A549 (cell line): ENCODE data around the gene FADS6.

Experiments used
- HDAC2 ChIP-seq: fragments of 200-600 bp; sonication (generic); IDR thresholded peaks from 2 replicates; pipeline ENCODE4 v1.6.1; 2016
- JUN ChIP-seq, 2 experiments: fragments of >200 bp; sonication (Bioruptor Twin); formaldehyde crosslinking; IDR thresholded peaks; 2 replicates in 1 of 2; 3 replicates in 1 of 2; pipeline ENCODE4 v1.6.1; 2016 to 2017
- POLR2A ChIP-seq: IDR thresholded peaks from 2 replicates; pipeline ENCODE4 v1.6.1; 2012; ENCODE audit warnings: mild to moderate bottlenecking, low read length
- ZFP36 ChIP-seq: fragments of 450-650 bp; IDR thresholded peaks from 2 replicates; pipeline ENCODE4 v1.6.1; 2014; ENCODE audit warnings: borderline replicate concordance; ENCODE audit not compliant: partially characterized antibody
- TF ChIP-seq, protein P1 (sequence below): fragments of 250-450 bp; sonication (Bioruptor Pico); IDR thresholded peaks from 2 replicates; pipeline ENCODE4 v1.5.0; 2021; ENCODE audit warnings: mild to moderate bottlenecking, moderate library complexity, borderline replicate concordance
- TF ChIP-seq, protein P2 (sequence below): fragments of >200 bp; sonication (Bioruptor Twin); formaldehyde crosslinking; IDR thresholded peaks from 3 replicates; pipeline ENCODE4 v1.5.1; 2016

DNA sequence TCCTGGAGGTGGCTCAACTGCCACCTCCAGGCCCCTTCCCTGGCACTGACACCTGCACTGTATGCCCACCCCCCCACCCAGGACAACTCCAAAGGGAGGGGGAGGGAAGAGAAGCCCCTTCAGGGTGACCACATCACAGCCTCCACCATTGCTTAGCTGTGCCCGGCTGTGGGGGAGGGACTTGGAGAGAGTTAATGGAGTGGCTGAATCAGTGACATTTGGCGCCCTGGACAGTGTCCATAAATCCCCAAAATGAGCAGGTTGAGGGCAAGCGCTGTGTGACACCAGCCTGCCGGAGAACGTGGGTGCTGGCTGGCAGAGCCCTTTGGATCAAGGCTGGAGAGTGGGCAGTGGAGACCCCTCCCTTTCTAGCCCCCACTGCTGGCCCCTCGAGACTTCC lies 28.7 kb upstream of the FADS6 start:
- TF ChIP-seq, protein P1, sequence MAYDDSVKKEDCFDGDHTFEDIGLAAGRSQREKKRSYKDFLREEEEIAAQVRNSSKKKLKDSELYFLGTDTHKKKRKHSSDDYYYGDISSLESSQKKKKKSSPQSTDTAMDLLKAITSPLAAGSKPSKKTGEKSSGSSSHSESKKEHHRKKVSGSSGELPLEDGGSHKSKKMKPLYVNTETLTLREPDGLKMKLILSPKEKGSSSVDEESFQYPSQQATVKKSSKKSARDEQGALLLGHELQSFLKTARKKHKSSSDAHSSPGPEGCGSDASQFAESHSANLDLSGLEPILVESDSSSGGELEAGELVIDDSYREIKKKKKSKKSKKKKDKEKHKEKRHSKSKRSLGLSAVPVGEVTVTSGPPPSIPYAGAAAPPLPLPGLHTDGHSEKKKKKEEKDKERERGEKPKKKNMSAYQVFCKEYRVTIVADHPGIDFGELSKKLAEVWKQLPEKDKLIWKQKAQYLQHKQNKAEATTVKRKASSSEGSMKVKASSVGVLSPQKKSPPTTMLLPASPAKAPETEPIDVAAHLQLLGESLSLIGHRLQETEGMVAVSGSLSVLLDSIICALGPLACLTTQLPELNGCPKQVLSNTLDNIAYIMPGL (CRISPR knock-in tag) = no peak
- TF ChIP-seq HDAC2 = no peak
- TF ChIP-seq, protein P2, sequence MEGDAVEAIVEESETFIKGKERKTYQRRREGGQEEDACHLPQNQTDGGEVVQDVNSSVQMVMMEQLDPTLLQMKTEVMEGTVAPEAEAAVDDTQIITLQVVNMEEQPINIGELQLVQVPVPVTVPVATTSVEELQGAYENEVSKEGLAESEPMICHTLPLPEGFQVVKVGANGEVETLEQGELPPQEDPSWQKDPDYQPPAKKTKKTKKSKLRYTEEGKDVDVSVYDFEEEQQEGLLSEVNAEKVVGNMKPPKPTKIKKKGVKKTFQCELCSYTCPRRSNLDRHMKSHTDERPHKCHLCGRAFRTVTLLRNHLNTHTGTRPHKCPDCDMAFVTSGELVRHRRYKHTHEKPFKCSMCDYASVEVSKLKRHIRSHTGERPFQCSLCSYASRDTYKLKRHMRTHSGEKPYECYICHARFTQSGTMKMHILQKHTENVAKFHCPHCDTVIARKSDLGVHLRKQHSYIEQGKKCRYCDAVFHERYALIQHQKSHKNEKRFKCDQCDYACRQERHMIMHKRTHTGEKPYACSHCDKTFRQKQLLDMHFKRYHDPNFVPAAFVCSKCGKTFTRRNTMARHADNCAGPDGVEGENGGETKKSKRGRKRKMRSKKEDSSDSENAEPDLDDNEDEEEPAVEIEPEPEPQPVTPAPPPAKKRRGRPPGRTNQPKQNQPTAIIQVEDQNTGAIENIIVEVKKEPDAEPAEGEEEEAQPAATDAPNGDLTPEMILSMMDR = no peak
- TF ChIP-seq POLR2A = no peak
- TF ChIP-seq JUN (IDR thresholded peaks at IDR 0.05) = no peak
- TF ChIP-seq ZFP36 = no peak
